Skeletal muscle tissue (tissue), 4 donors: Measurements from ENCODE around the gene TTLL5. TPM values are rescaled to one million over a fixed set of nuclear protein-coding genes. Genes with fewer than 3 reads are reported as not detected.
A peak's percentile ranks its signal among the peaks of the same experiment; 100 is the strongest.
"Not testable (repeated sequence)": the region's sequence is repeated elsewhere in the genome, so short reads cannot be mapped to it uniquely, and the experiment has no call there.

Source experiments
- H3K27ac ChIP-seq: one replicate; pipeline ENCODE4 v1.7.0; 2013; ENCODE audit warnings: mild to moderate bottlenecking, low read depth, low read length, inconsistent platforms
- H3K27me3 ChIP-seq, 3 donors: one replicate each; pipeline ENCODE4 v1.7.0; 2013; ENCODE audit warnings: low read length in 3 of 3; ENCODE audit not compliant: control insufficient read depth in 3 of 3, insufficient read depth in 3 of 3
- H3K36me3 ChIP-seq, 3 donors: one replicate each; pipeline ENCODE4 v1.7.0; 2013; ENCODE audit warnings: low read length in 3 of 3; ENCODE audit not compliant: control insufficient read depth in 3 of 3, insufficient read depth in 3 of 3
- H3K4me1 ChIP-seq, 3 donors: one replicate each; pipeline ENCODE4 v1.7.0; 2013; ENCODE audit warnings: low read length in 3 of 3, mild to moderate bottlenecking in 3 of 3; ENCODE audit not compliant: control insufficient read depth in 3 of 3, insufficient read depth in 3 of 3
- H3K4me3 ChIP-seq, 3 donors: one replicate each; pipeline ENCODE4 v1.7.0; 2013; ENCODE audit warnings: low read length in 3 of 3
- H3K9ac ChIP-seq, 3 donors: one replicate each; pipeline ENCODE4 v1.7.0; 2013; ENCODE audit warnings: low read length in 3 of 3, mild to moderate bottlenecking in 3 of 3, moderate library complexity in 2 of 3, low read depth in 1 of 3
- H3K9me3 ChIP-seq, 3 donors: one replicate each; pipeline ENCODE4 v1.7.0; 2013; ENCODE audit warnings: low read length in 3 of 3; ENCODE audit not compliant: control insufficient read depth in 3 of 3
- total RNA-seq: library from RNA; depleted of rRNA; stranded (reverse); fragments of >200 nt; gene quantifications from one replicate; pipeline ENCODE4 v1.2.3, GENCODE V29; 2014
- donor health status: Osteomylitis.

TTLL5 gene
- total RNA-seq, 1 donor from 2014 or later = 13.6 TPM

DNA sequence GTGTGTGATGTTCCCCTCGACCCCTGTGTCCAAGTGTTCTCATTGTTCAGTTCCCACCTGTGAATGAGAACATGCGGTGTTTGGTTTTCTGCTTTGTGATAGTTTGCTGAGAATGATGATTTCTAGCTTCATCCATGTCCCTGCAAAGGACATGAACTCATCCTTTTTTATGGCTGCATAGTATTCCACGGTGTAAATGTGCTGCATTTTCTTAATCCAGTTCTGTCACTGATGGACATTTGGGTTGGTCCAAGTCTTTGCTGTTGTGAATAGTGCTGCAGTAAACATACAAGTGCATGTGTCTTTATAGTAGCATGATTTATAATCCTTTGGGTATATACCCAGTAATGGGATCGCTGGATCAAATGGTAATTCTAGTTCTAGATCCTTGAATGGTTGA, 259.4 kb downstream of the TTLL5 start:
- not testable (repeated sequence) for H3K9me3 ChIP-seq, H3K27me3 ChIP-seq, H3K9ac ChIP-seq, H3K36me3 ChIP-seq, H3K4me1 ChIP-seq, H3K4me3 ChIP-seq, H3K27ac ChIP-seq

DNA sequence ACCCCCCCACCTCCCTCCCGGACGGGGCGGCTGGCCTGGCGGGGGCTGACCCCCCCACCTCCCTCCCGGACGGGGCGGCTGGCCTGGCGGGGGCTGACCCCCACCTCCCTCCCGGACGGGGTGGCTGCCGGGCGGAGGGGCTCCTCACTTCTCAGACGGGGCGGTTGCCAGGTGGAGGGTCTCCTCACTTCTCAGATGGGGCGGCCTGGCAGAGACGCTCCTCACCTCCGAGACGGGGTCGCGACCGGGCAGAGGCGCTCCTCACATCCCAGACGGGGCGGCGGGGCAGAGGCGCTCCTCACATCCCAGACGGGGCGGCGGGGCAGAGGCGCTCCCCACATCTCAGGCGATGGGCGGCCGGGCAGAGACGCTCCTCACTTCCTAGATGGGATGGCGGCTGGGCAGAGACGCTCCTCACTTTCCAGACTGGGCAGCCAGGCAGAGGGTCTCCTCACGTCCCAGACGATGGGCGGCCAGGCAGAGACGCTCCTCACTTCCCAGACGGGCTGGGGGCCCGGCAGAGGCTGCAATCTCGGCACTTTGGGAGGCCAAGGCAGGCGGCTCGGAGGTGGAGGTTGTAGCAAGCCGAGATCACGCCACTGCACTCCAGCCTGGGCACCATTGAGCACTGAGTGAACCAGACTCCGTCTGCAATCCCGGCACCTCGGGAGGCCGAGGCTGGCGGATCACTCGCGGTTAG, 264.2 kb downstream of the TTLL5 start:
- not testable (repeated sequence) for H3K27me3 ChIP-seq, H3K36me3 ChIP-seq, H3K9me3 ChIP-seq, H3K27ac ChIP-seq, H3K4me3 ChIP-seq, H3K9ac ChIP-seq
- H3K4me1 ChIP-seq = peaks cover 3 to 15% (median 7%) of the 10 kb centered on the region in 3 donors

DNA sequence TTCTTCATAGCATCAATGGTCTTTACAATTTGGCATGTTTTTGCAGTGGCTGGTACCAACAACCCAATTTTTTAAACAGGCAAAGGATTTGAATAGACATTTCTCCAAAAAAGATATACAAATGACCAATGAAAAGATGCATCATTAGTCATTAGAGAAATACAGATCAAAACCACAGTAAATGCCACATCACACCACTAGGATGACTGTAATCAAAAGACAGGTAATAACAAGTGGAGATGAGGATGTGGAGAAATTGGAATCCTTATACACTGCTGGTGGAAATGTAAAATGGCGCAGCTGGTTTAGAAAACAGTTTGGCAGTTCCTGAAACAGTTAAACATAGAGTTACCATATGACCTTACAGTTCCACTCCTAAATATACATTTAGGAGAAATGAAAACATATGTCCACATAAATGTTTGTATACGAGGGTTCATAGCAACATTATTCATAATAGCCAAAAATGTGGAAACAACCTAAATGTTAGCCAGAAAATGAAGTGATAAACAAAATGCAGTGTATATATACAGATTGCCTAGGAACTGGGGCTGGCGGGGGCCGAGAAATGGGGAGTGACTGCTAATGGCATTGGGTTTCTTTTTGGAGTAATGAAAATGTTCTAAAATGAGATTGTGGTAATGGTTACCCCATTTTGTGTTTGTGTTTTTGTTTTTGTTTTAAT, 265.5 kb downstream of the TTLL5 start:
- H3K27ac ChIP-seq = no peak overlapping the region
- H3K9ac ChIP-seq = no peak overlapping the region
- H3K9me3 ChIP-seq = no peaks in the 10 kb centered on the region
- peaks cover 3 to 15% (median 7%) of the 10 kb centered on the region in 3 donors for H3K4me1 ChIP-seq
- no peaks in the 10 kb centered on the region for H3K36me3 ChIP-seq
- no peak overlapping the region for H3K4me3 ChIP-seq
- no peaks in the 10 kb centered on the region for H3K27me3 ChIP-seq

DNA sequence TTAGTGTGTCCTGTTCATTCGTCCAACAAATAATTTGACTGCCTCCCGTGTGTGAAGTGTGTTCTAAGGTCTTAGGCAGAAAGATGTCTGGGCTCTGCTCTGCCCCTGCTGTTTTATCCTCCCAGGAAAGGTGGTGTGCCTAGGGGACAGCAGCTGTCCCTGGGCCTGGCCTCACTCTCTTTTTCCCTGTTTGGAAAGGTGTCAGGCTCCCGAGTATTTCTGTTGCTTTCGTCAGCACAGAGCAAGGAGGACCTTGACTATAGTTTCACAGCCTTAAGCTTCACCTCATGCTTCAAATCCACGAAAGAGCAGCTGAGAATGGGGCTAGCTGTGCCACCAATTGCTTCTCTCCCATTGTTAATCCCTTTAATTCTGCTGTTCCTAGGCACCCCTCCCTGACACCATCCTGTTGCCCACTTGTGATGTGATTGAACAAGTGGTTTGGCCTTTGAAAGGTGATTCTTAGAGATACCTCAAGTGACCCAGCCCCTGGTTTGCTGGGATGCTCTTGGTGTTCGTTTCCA, 266.6 kb downstream of the TTLL5 start:
- H3K4me3 ChIP-seq = no peak overlapping the region
- H3K27ac ChIP-seq = peak overlapping the region; percentile 51

DNA sequence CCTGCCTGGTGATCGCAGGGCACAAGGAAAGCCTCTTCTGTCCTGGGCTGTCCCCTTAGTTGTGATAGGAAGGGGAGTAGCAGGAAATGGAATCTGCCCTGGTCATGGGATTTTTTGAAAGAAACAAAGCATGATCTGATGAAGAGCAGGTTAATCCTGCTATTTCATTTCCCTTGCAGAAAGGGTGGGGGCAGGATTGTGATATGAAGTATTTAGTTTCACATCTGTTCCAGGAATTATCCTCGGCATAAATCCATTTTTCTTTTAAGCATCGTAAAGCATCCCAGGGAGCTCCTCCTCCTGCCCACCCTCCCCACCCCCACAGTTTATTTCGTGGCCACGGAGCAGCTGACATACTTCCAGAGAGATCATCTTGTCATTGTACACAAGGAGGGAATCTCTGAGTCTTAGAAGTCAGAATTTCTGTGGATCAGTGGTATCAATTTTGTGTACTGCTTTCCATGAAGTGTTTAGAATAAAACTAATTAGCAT, 267.7 kb downstream of the TTLL5 start:
- Histone ChIP-seq H3K4me1 (peaks cover 3 to 20% (median 9%) of the 10 kb centered on the region in 3 donors), H3K27me3 (no peaks in the 10 kb centered on the region), H3K9ac (no peak overlapping the region), H3K9me3 (no peaks in the 10 kb centered on the region), H3K27ac (no peak overlapping the region), H3K4me3 (no peak overlapping the region), H3K36me3 (peaks cover 0 to 2% (median 0%) of the 10 kb centered on the region in 3 donors)

More for the DNA sequence above, 266.6 kb downstream of the TTLL5 start:
- no peaks in the 10 kb centered on the region for H3K36me3 ChIP-seq
- no peak overlapping the region for H3K9ac ChIP-seq
- peaks cover 3 to 15% (median 7%) of the 10 kb centered on the region in 3 donors for H3K4me1 ChIP-seq
- H3K9me3 ChIP-seq = no peaks in the 10 kb centered on the region
- H3K27me3 ChIP-seq = no peaks in the 10 kb centered on the region

DNA sequence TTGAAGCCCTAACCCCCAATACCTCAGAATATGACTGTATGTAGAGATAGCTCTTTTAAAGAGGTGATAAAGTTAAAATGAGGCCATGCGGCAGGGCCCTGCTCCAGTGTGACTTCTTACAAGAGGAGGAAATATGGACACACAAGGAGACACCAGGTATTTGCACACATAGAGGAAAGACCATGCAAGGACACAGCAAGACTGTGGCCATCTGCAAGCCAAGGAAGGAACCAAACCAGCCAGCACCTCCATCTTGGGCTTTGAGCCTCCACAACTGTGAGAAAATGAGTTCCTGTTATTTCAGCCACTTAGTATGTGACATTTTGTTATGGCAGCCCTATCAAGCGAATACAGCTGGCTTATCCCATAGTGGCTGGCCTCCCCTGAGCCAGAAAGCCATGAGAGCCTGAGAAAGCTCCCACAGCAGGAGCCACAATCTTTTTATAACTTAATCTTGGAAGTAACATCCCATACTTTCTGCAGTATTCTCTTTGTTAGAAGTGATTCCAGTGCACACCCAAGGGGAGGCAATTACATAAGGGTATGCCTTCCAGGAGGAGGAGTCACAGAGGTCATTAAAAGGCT, 272.8 kb downstream of the TTLL5 start:
- Histone ChIP-seq H3K36me3 (peaks cover 0 to 4% (median 0%) of the 10 kb centered on the region in 3 donors), H3K4me3 (no peak overlapping the region), H3K9ac (no peak overlapping the region), H3K27me3 (no peaks in the 10 kb centered on the region), H3K4me1 (peaks cover 0 to 16% (median 7%) of the 10 kb centered on the region in 3 donors), H3K27ac (peak overlapping the region; percentile 59), H3K9me3 (no peaks in the 10 kb centered on the region)

DNA sequence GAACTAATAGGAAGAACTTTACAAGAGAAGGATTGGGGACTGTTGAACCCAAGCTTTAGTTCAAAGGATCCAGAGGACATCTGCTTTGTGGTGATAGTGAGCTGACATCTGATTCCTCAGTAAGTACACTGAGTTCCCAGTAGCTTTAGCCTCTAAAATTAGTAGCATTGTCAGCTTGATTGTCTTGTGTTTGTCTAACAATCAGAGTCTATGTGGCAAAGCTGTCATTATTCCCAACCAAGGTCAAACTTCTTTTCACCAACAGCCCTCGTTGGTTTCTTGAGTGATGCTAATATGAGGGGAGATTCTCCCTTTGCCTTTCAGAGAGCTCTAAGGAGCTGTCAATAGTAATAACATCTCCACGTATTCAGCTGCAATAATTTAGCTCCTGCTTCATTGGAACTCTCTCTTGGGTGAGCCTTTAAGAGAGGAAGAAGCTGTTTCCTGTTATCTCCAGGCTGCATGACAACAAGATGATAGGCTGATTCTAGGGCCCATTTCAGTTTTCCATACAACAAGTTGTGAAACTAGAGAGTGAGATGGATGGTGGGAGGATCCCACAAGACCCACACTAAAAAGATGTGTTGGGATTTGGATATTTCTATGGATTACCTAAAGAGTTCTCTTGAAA, 274.1 kb downstream of the TTLL5 start:
- Histone ChIP-seq H3K27me3 (no peaks in the 10 kb centered on the region), H3K4me3 (no peak overlapping the region), H3K9me3 (no peaks in the 10 kb centered on the region), H3K9ac (no peak overlapping the region), H3K4me1 (peaks cover 0 to 12% (median 7%) of the 10 kb centered on the region in 3 donors), H3K27ac (peak overlapping the region; percentile 59), H3K36me3 (peaks cover 0 to 4% (median 0%) of the 10 kb centered on the region in 3 donors)

DNA sequence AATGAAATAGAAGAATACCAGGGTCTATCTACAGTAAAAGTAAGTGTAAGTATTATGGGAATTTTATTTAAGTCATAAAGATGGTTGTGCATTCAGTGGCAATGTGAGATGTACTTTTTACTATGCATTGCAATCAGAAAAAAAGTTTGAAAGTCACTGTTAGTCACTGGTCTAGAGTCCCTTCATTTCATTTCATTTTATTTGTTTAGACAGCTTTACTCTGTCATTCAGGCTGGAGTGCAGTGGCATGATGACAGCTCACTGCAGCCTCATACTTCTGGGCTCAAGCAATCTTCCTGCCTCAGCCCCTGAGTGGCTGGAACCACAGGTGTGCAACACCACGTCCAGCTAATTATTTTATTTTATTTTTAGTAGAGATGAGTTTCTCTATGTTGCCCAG, 278.2 kb downstream of the TTLL5 start:
- no peaks in the 10 kb centered on the region for H3K36me3 ChIP-seq
- no peaks in the 10 kb centered on the region for H3K27me3 ChIP-seq
- H3K4me3 ChIP-seq = no peak overlapping the region
- no peaks in the 10 kb centered on the region for H3K9me3 ChIP-seq
- H3K4me1 ChIP-seq = peaks cover 2 to 12% (median 11%) of the 10 kb centered on the region in 3 donors
- no peak overlapping the region for H3K27ac ChIP-seq
- H3K9ac ChIP-seq = no peak overlapping the region

DNA sequence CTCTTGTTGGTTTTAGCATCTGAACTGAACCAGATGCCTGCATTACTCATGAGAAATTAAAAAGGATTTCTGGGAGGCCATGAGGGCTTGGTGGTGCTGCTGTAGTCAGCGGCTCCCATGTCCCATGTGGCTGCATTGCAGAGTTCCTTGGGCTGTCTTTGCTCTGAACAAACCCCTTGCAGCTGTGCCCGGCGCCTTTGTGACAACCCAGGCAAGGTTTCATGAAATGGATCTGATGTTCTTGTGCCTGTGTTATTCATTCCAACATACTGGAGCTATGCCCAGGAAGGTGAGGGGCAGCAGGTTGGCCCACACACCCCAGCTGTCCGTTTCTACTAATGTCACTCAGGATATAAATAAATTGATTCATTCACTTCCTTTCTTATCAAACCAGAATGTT, 280.0 kb downstream of the TTLL5 start:
- no peaks in the 10 kb centered on the region for H3K27me3 ChIP-seq
- H3K4me3 ChIP-seq = no peak overlapping the region
- peaks cover 2 to 8% (median 7%) of the 10 kb centered on the region in 3 donors for H3K4me1 ChIP-seq
- peak overlapping the region; percentile 20 to 41 (median 36) for H3K9ac ChIP-seq
- no peaks in the 10 kb centered on the region for H3K36me3 ChIP-seq
- peak overlapping the region; percentile 67 for H3K27ac ChIP-seq
- H3K9me3 ChIP-seq = no peaks in the 10 kb centered on the region
